Stimulated activated CD8-positive, alpha-beta memory T cell treated with anti-CD3 and anti-CD28 coated beads, Interleukin-15, amount 100 ng/mL, for 48 hours (primary cell): ENCODE data around the gene STRIP2.
A peak's percentile ranks its signal among the peaks of the same experiment; 100 is the strongest.
"Not testable (repeated sequence)": the region's sequence is repeated elsewhere in the genome, so short reads cannot be mapped to it uniquely, and the experiment has no call there.

Experiments
- DNase-seq, 2 donors: peaks; one replicate each; pipeline ENCODE4 v3.0.0-alpha.2; 2020; ENCODE audit warnings: low read depth in 2 of 2

STRIP2 gene

GRCh38 chr7:129493555-129493954 is 59.3 kb downstream of the STRIP2 start:
- DNase-seq: no peak

- DNase-seq: no peak
Measured at GRCh38 chr7:129494041-129494440, 59.8 kb downstream of the STRIP2 start.

GRCh38 chr7:129495987-129496386 is 61.8 kb downstream of the STRIP2 start:
- DNase-seq: no peak

- no peak for DNase-seq
Measured at GRCh38 chr7:129496653-129497052, 62.4 kb downstream of the STRIP2 start.

GRCh38 chr7:129497156-129497555 is 62.9 kb downstream of the STRIP2 start:
- no peak for DNase-seq

- no peak for DNase-seq
Measured at GRCh38 chr7:129498021-129498420, 63.8 kb downstream of the STRIP2 start.

- DNase-seq: no peak
Measured at GRCh38 chr7:129499999-129500398, 65.8 kb downstream of the STRIP2 start.

GRCh38 chr7:129501760-129502707 is 67.8 kb downstream of the STRIP2 start, which contains the start of gene SMKR1:
SMKR1 (plus strand) TSS chr7:129502531; CDS start chr7:129502825, 294 bp downstream.
- peak; percentile 87 for DNase-seq

- DNase-seq: no peak
Measured at GRCh38 chr7:129502708-129503685, 68.8 kb downstream of the STRIP2 start.

- no peak for DNase-seq
Measured at GRCh38 chr7:129503725-129504124, 69.5 kb downstream of the STRIP2 start.

GRCh38 chr7:129512192-129512591 is 78.0 kb downstream of the STRIP2 start:
- DNase-seq: no peak

- no peak for DNase-seq
Measured at GRCh38 chr7:129513546-129513945, 79.3 kb downstream of the STRIP2 start.

- DNase-seq: no peak
Measured at GRCh38 chr7:129514683-129515082, 80.5 kb downstream of the STRIP2 start.

GRCh38 chr7:129515381-129515780 is 81.1 kb downstream of the STRIP2 start:
- DNase-seq: no peak

GRCh38 chr7:129517931-129518330 is 83.7 kb downstream of the STRIP2 start:
- no peak for DNase-seq

GRCh38 chr7:129519464-129519863 is 85.2 kb downstream of the STRIP2 start:
- no peak for DNase-seq

- no peak for DNase-seq
Measured at GRCh38 chr7:129522088-129522970, 88.1 kb downstream of the STRIP2 start.

- no peak for DNase-seq
Measured at GRCh38 chr7:129522971-129523340, 88.7 kb downstream of the STRIP2 start.

GRCh38 chr7:129523924-129524323 is 89.7 kb downstream of the STRIP2 start:
- DNase-seq: no peak

- DNase-seq: not testable (repeated sequence)
Measured at GRCh38 chr7:129524405-129524804, 90.2 kb downstream of the STRIP2 start.

GRCh38 chr7:129525225-129525862 is 91.1 kb downstream of the STRIP2 start:
- no peak for DNase-seq
